Cardiac septum (tissue), 1 donor: ENCODE results near the gene TAB2. TPM values are rescaled to one million over a fixed set of nuclear protein-coding genes. Genes with fewer than 3 reads are reported as not detected.

Experiments
- DNase-seq: peaks from one replicate; pipeline ENCODE4 v3.0.0-alpha.2; 2020; ENCODE audit warnings: low spot score
- intact Hi-C: fragments of 100-400 bp; cut with DNase I; formaldehyde crosslinking; loops from one replicate; pipeline ENCODE4 v1.14.0; 2022
- total RNA-seq: library from RNA; stranded (reverse); fragmentation: NEBNext Ultra II Directional; extraction: Animal tissue kit (Norgen Biotek cat#: 25700); gene quantifications from one replicate; pipeline ENCODE4 v1.2.1, GENCODE V29; 2021
- donor health status: DM: no; HTN: no; CAD: no.

Gene TAB2
- total RNA-seq, 1 donor from 2014 or later: 49.2 TPM

GRCh38 chr6:149362289-149362688 lies 44.8 kb downstream of the TAB2 start:
- DNase-seq: no peak
- intact Hi-C loops: no loop called here

- DNase-seq: no peak
- intact Hi-C loops: no loop called here
Measured at GRCh38 chr6:149363154-149363553, 45.6 kb downstream of the TAB2 start.

- intact Hi-C loops: no loop called here
- no peak for DNase-seq
Measured at GRCh38 chr6:149364557-149364956, 47.0 kb downstream of the TAB2 start.

DNA sequence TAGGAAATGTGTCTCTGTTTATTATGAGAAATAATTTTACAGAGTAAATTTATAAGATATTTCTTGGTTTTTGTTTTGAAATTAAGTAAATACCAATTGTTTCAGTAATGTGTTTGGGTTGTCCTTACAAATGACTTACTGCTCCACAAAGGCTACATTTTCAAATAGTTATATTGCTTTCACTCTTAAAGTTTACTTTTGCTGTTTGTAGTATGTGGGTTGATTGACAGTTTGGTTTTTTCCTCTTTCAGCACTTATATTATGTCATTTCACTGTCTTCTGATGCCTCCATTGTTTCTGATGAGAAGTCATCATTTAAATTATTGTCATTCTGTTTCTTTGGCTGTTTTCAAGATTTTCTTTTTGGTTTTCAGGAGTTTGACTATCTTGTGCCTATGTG lies 47.7 kb downstream of the TAB2 start:
- DNase-seq: no peak
- intact Hi-C loops: no loop called here

DNA sequence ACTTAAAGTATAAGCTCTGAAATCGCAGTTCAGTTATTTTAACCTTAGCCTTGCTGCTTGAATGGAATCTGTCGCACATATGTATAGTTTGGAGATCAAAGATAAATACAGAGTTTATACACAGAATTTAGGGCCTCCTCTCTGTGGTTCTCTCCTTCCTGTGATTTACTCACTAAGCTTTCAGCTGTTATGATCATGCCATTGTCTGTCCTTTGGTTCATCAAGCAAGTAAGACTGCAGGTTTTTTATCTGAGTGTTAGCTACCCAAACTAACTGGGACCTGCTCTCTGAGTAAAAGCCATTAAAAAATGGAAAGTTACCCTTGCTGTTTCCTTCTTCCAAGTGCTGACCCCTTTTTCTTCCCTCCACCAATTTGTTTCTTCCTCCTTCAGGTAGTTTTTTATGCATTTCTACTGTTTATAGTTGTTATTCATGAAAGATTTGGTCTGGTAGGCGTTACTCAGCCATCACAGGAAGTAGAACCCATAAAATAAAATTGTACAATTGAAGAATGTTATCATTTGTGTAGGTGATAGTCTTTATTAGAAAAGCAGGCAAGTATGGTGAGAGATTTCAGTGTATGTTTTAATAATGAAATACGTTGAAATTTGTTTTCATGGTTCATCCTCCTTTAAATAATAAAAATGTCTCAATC lies 48.9 kb downstream of the TAB2 start:
- intact Hi-C loops: no loop called here
- no peak for DNase-seq

DNA sequence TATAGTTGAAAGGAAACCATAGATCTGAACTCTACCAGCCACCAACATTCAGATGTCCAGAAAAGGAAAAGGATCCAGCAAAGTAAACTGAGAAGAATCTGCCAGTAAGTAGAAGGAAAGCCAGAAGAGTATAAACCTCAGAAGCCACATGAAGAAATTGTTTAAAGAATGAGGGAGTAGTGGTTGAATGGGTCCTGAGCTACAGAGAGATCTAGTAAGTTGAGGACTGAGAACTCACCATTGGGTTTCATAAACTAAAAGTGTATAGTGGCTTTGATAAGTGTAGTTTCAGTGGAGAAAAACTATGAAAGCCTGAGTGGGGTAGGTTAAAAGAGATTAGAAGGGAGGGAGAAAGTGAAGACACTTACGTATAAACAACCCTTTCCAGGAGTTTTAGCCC lies 50.6 kb downstream of the TAB2 start:
- DNase-seq: no peak
- intact Hi-C loops: no loop called here

- intact Hi-C loops: no loop called here
- no peak for DNase-seq
Measured at GRCh38 chr6:149371154-149371553, 53.6 kb downstream of the TAB2 start.

GRCh38 chr6:149372062-149372461 lies 54.5 kb downstream of the TAB2 start:
- intact Hi-C loops: no loop called here
- no peak for DNase-seq

DNA sequence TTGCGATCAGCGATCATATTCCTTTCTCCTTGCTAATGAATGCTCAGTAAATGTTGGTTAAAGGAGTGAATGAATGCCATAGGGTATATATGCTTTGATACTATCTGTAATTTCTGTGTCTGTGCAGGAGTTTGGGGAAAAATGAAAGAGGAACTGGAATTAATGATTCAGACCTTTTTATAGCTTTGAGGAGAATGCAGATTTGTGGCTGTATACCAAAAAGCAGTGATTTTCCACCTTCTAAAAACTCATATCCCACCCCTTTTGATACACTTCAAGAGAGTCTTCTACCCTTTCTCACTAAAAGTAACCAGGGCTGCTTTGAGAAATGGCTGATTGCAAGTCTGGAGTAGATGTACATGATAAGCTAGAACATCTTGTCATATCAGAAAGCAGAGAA lies 56.0 kb downstream of the TAB2 start:
- intact Hi-C loops: no loop called here
- DNase-seq: no peak

GRCh38 chr6:149379977-149380376 lies 62.5 kb downstream of the TAB2 start:
- intact Hi-C loops: no loop called here
- DNase-seq: no peak

DNA sequence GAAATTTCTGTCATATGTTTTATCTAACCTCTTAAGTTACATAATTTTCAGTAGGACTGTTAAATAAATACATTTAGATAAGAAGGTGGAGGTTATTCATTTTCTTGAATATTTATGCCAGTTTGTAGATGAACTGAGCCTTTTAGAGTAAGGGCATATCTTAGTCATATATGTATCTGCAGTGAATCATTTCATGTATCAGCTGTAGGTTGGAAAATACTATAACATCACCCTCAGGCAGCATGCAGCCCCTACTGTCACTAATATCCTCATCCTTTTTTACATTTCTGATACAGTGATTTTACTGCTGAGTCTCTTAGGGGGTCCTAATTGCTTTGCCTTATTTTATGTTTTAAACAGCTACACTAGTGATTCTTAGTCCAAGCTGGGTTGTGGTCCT lies 63.0 kb downstream of the TAB2 start:
- intact Hi-C loops: no loop called here
- no peak for DNase-seq

DNA sequence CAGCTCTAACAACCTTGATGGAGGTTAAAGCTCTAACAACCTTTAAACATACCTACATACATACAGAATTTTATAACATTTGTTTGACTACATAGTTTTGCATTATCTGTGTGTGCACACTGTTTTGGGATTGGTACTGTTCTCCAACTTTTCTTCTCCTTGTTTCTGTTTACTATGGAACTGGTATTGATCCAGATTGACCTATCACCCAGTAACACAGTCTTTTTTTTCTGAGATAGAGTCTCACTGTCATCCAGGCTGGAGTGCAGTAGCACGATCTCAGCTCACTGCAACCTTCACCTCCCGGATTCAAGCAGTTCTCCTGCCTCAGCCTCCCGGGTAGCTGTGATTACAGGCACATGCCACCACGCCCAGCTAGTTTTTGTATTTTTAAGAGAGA lies 65.9 kb downstream of the TAB2 start:
- intact Hi-C loops: no loop called here
- no peak for DNase-seq

DNA sequence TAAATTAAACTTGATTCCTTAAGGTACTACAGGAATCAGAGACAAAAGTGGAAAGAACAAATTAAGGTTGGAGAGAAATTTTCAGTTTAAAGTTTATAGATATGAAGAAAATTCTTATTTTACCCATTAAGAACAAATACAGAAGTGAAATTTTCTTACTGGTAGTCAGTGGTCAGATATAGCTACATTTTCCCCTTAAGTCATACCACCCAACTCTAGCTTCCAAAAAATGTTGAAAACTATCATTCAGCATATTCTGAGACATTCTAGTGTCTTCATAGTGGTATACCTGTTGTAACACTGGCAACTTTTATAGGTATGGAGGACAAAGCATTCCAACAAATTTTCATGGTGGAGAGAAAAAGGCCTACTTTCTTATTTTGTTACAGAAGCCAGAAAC lies 67.0 kb downstream of the TAB2 start:
- DNase-seq: no peak
- intact Hi-C loops: no loop called here

DNA sequence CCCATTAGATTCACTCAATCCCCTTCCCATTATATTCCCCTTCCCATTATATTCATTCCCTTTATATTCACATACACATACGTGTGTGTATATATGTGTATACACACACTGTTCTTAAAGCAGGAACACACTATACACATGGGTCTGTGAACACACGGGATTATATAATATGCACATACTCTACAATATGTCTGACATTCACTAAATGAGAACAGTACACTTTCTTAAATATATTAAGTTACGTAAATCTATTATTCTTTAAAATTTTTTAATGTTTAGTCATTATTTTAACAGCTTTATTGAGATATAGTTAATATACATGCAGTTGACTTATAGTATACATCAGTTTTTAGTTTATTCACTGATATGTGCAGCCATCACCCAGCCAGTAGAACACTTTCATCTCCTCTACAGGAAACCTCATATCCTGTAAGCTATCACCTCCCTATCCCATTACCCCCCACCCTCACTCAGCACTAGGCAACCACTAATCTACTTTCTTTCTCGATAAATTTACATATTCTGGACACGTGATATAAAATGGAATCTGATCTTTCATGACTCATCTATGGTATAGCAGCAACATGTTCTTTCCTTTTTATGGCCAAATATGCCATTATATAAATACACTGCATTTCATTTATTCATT lies 68.6 kb downstream of the TAB2 start:
- intact Hi-C loops: no loop called here
- no peak for DNase-seq

DNA sequence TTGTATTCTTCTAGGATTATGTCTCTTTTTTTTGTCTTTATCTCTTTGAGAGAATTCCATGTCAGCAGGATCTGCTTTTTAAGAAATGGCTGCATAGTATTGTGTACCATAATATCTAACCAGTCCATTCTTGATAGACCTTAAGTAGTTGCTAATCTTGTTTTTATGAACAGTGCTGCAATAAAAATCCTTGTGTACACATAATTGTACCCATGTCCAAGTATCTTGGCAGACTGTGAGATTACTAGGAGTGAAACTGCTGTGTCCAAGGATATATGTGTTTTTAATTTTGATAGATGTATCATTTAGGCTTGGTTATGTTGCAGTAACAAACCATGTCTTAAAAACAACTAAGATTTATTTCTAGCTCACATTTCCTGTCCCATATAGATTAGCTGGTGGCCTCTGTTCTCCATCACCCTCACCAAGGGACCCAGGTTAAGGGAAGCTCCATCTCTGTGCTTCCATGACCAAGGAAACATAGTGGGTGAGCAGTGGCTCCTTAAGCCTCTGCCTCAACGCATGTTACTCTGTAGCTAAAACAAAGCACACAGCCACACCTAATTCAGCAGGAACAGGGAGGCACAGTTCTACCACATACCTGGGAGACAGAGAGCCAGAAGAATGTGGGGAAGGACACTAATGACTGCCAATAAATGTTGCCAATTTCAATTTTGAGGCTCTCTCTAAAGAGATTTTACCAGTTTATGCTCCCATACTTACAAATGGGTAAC lies 70.4 kb downstream of the TAB2 start:
- intact Hi-C loops: no loop called here
- DNase-seq: no peak

DNA sequence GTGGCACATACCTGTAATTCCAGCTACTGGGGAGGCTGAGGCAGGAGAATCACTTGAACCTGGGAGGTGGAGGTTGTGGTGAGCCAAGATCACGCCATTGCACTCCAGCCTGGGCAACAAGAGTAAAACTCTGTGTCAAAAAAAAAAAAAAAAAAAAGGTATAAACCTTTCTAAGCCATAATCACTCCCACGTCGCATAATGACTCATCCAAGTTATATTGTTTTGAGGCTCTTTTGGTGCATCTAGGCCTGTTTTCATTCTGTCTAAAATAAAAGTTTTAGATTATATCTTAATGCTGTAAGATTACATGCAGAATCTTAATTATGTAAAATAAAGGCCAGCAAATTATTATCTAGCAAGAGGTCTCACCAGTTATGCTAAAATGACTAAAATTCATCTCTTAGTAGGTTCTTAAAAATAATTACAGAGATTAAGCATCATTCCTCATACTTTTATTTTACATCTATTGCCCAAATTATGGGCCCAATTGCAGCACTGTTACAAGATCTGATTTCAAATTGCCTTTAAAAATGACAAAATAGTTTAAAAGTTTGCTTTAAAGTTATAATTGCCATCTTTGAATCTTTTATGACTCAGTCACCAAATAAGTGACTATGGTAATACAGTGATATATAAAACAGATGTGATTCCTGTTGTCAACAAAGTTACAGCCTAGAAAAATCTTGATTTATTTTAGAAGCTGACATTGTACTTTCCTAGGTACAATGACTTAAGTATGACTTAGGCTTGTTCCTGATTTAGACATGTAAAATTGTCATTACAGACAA lies 72.2 kb downstream of the TAB2 start:
- no peak for DNase-seq
- intact Hi-C loops: no loop called here

DNA sequence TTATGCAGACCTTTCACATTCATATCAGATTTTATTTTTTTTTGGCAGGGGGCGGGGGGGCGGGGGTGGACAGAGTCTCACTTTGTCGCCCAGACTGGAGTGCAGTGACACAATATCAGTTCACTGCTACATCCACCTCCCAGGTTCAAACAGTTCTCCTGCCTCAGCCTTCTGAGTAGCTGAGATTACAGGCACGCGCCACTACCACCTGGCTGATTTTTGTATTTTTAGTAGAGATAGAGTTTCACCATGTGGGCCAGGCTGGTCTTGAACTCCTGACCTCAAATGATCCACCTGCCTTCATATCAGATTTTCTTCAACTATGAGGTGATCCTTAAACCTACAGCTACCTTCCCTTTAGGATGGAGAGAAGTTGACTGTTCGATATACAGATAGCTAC lies 74.6 kb downstream of the TAB2 start:
- DNase-seq: no peak
- intact Hi-C loops: no loop called here

DNA sequence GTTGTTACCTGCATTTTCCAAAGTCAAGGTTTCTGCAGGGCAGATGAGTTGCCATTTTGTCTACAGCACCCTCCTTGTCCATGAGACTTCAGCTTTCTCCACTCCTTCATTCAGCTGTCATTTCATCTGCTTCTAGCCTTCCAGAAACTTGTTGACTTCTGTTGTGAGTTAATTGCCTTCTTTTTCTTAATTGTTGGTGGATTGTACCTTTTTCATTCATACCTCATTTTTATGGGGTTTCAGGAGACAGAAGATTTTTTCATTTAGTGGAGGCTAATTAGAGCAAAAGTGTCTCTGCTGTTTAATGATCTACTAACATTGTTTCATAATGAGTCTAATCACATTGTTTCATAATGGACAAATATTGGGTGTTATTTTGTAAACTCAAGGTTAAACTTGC lies 75.0 kb downstream of the TAB2 start:
- no peak for DNase-seq
- intact Hi-C loops: no loop called here

DNA sequence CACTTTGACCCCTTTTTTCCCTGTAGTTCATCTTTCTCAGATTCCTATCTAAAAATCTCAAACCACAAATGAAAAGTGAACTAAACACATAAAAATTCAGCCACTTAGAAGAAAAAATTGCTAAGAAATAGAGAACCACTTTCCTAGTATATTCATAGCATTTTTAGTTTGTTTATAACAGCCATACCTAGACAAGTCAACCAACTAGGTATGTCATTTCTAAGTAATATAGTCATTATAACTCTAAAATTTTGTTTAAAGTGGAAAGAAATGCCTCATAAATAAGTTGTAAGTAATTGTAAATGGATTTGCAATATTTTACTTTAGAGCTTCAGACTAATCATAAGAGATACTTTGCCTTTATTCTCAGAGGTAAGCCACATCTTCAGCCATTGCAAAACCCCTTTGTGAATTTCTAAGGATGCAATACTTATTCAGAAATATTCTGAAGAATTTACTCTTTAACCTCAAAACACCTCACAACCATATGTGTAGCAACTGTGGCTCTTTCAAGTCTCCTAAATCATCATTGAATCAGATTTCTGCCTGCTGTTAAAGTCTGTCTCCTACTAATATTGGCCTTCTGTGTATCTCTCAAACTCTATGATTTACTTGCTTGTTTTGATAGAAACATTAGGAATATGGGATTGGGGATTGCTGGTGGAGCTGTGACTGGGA lies 75.6 kb downstream of the TAB2 start:
- intact Hi-C loops: no loop called here
- no peak for DNase-seq

GRCh38 chr6:149395185-149395584 lies 77.7 kb downstream of the TAB2 start:
- DNase-seq: no peak
- intact Hi-C loops: no loop called here
